Lung (tissue), 12 donors: ENCODE results near the gene TMEM109. TPM values are rescaled to one million over a fixed set of nuclear protein-coding genes. Genes with fewer than 3 reads are reported as not detected.

Source experiments
- ATAC-seq: fragments of 200-7000 bp; cut with Tn5 transposase; one replicate; pipeline ENCODE4 v1.9.1; 2020; ENCODE audit warnings: moderate number of reproducible peaks; ENCODE audit not compliant: insufficient read depth, low FRiP score
- DNase-seq, 3 donors: peaks; one replicate each; pipeline ENCODE4 v3.0.0-alpha.2; 2013 to 2017
- H3K27ac ChIP-seq, 2 donors: one replicate each; pipeline ENCODE4 v1.5.1; 2013; ENCODE audit warnings: mild to moderate bottlenecking in 2 of 2, moderate library complexity in 2 of 2, control low read depth in 1 of 2, inconsistent platforms in 1 of 2, low read depth in 1 of 2, low read length in 1 of 2
- H3K27me3 ChIP-seq, 3 donors: one replicate each; pipeline ENCODE4 v1.5.1; 2013; ENCODE audit warnings: low read length in 2 of 3; ENCODE audit not compliant: control insufficient read depth in 3 of 3, insufficient read depth in 3 of 3
- H3K36me3 ChIP-seq, 4 donors: one replicate each; pipeline ENCODE4 v1.5.1; 2013; ENCODE audit warnings: low read length in 4 of 4, mild to moderate bottlenecking in 1 of 4, moderate library complexity in 1 of 4; ENCODE audit not compliant: control insufficient read depth in 4 of 4, insufficient read depth in 4 of 4
- H3K4me1 ChIP-seq, 5 donors: one replicate each; pipeline ENCODE4 v1.5.1; 2013; ENCODE audit warnings: low read length in 5 of 5, mild to moderate bottlenecking in 2 of 5, moderate library complexity in 1 of 5; ENCODE audit not compliant: control insufficient read depth in 5 of 5, insufficient read depth in 5 of 5
- H3K4me3 ChIP-seq: one replicate; pipeline ENCODE4 v1.5.1; 2013; ENCODE audit warnings: mild to moderate bottlenecking, control low read depth, moderate library complexity
- H3K9ac ChIP-seq, 2 donors: one replicate each; pipeline ENCODE4 v1.5.1; 2013; ENCODE audit warnings: low read length in 2 of 2, control low read depth in 1 of 2; ENCODE audit not compliant: insufficient read depth in 1 of 2
- H3K9me3 ChIP-seq, 4 donors: one replicate each; pipeline ENCODE4 v1.5.1; 2013; ENCODE audit warnings: low read length in 3 of 4, mild to moderate bottlenecking in 1 of 4, moderate library complexity in 1 of 4; ENCODE audit not compliant: control insufficient read depth in 4 of 4, insufficient read depth in 3 of 4
- CTCF ChIP-seq: IDR thresholded peaks from 2 replicates; pipeline ENCODE4 v1.5.1; 2012; ENCODE audit warnings: mild to moderate bottlenecking; ENCODE audit errors: control extremely low read depth, extremely low read depth
- whole genome bisulfite sequencing, 2 donors: extraction: QIAGEN DNeasy Blood & Tissue Kit; methylation state at CpG; one replicate each; pipeline ENCODE4 v1.1.7; 2013; 5-methylcytosine and 5-hydroxymethylcytosine counted together
- polyA plus RNA-seq, 2 donors: library from polyadenylated mRNA; stranded (reverse); fragments of 200-250 nt; gene quantifications; one replicate each; pipeline ENCODE4 v1.2.1, GENCODE V29; 2013
- total RNA-seq, 2 donors: library from RNA; depleted of rRNA in 1 of 2; stranded (reverse); fragments of >200 nt in 1 of 2; gene quantifications; one replicate each; pipeline ENCODE4 v1.2.1, GENCODE V29; 2014 to 2021
- donor health status: control.
- donor health status: control.
- donor health status: Bipolar disorder and iron deficiency.
- donor health status: healthy.
- donor health status: DM: yes; HTN: yes; CAD: no.

The TMEM109 gene
- total and polyA plus RNA-seq, 4 donors, result 69.2 to 128 (median 99.3) TPM

GRCh38 chr11:60879971-60880588 lies 33.9 kb upstream of the TMEM109 start:
- Histone ChIP-seq H3K4me3 (no peak overlapping the region), H3K36me3 (peaks cover 0 to 15% (median 1%) of the 10 kb centered on the region in 4 donors), H3K4me1 (no peaks in the 10 kb centered on the region), H3K27ac (no peak overlapping the region), H3K9me3 (peaks cover 0 to 2% (median 0%) of the 10 kb centered on the region in 4 donors), H3K9ac (no peak overlapping the region), H3K27me3 (no peaks in the 10 kb centered on the region)
- TF ChIP-seq CTCF, result no peak
- peak in 1 of 3 donors; percentile 1 for DNase-seq
- 87 to 94% methylated on average over 5 of the region's 5 CpGs for WGBS, 2 donors
- ATAC-seq, result no peak

GRCh38 chr11:60880643-60881282 lies 33.2 kb upstream of the TMEM109 start:
- DNase-seq, result no peak

GRCh38 chr11:60887556-60887955 lies 26.4 kb upstream of the TMEM109 start:
- Histone ChIP-seq H3K36me3 (peaks cover 0 to 12% (median 6%) of the 10 kb centered on the region in 4 donors), H3K9ac (no peak overlapping the region), H3K4me1 (peaks cover 0 to 7% (median 0%) of the 10 kb centered on the region in 5 donors), H3K9me3 (no peaks in the 10 kb centered on the region), H3K27ac (no peak overlapping the region), H3K27me3 (no peaks in the 10 kb centered on the region), H3K4me3 (no peak overlapping the region)
- no peak for ATAC-seq
- 69 to 70% methylated on average over 5 of the region's 5 CpGs for WGBS, 2 donors
- peak in 1 of 3 donors; percentile 31 for DNase-seq
- TF ChIP-seq CTCF, result no peak

More at GRCh38 chr11:60880643-60881282, 33.2 kb upstream of the TMEM109 start:
- TF ChIP-seq CTCF, result no peak
- Histone ChIP-seq H3K4me3 (no peak overlapping the region), H3K9me3 (peaks cover 0 to 2% (median 0%) of the 10 kb centered on the region in 4 donors), H3K4me1 (no peaks in the 10 kb centered on the region), H3K27ac (no peak overlapping the region), H3K9ac (no peak overlapping the region), H3K36me3 (peaks cover 0 to 15% (median 1%) of the 10 kb centered on the region in 4 donors), H3K27me3 (no peaks in the 10 kb centered on the region)
- WGBS, 2 donors, result 87 to 95% methylated on average over 8 of the region's 8 CpGs
- no peak for ATAC-seq
